Adipocyte (in vitro differentiated cells): Measurements from ENCODE around the gene RNF180.
"Not testable (repeated sequence)": the region's sequence is repeated elsewhere in the genome, so short reads cannot be mapped to it uniquely, and the experiment has no call there.

ENCODE experiments used
- DNase-seq: peaks from one replicate; pipeline ENCODE4 v3.0.0-alpha.2; 2015; ENCODE audit warnings: low read depth
- H3K27me3 ChIP-seq: replicated peaks from 2 replicates; pipeline ENCODE4 v1.7.0; 2013; ENCODE audit warnings: mild to moderate bottlenecking, low read length, moderate library complexity; ENCODE audit not compliant: control insufficient read depth, insufficient read depth
- H3K36me3 ChIP-seq: 2 replicates; pipeline ENCODE4 v1.7.0; 2013; ENCODE audit warnings: low read length, mild to moderate bottlenecking, moderate library complexity; ENCODE audit not compliant: control insufficient read depth, insufficient read depth, severe bottlenecking
- H3K4me1 ChIP-seq: 2 replicates; pipeline ENCODE4 v1.7.0; 2013; ENCODE audit warnings: mild to moderate bottlenecking, low read length, moderate library complexity; ENCODE audit not compliant: control insufficient read depth, insufficient read depth
- H3K4me3 ChIP-seq: 2 replicates; pipeline ENCODE4 v1.7.0; 2013; ENCODE audit warnings: mild to moderate bottlenecking, low read length, moderate library complexity
- H3K9ac ChIP-seq: 2 replicates; pipeline ENCODE4 v1.7.0; 2013; ENCODE audit warnings: mild to moderate bottlenecking, low read length, moderate library complexity
- H3K9me3 ChIP-seq: 2 replicates; pipeline ENCODE4 v1.7.0; 2013; ENCODE audit warnings: mild to moderate bottlenecking, low read length, moderate library complexity; ENCODE audit not compliant: control insufficient read depth

Gene RNF180

GRCh38 chr5:64213531-64213930 lies 47.9 kb downstream of the RNF180 start:
- Histone ChIP-seq H3K4me1 (peaks cover 11% of the 10 kb centered on the region), H3K36me3 (no peaks in the 10 kb centered on the region), H3K9ac (no peak overlapping the region), H3K4me3 (no peak overlapping the region), H3K27me3 (no peaks in the 10 kb centered on the region), H3K9me3 (no peaks in the 10 kb centered on the region)
- no peak for DNase-seq

- Histone ChIP-seq H3K9me3 (no peaks in the 10 kb centered on the region), H3K4me1 (peaks cover 11% of the 10 kb centered on the region), H3K4me3 (no peak overlapping the region), H3K9ac (no peak overlapping the region), H3K36me3 (no peaks in the 10 kb centered on the region), H3K27me3 (no peaks in the 10 kb centered on the region)
- DNase-seq, result no peak
Measured at GRCh38 chr5:64214132-64214531, 48.5 kb downstream of the RNF180 start.

GRCh38 chr5:64221911-64222310 lies 56.3 kb downstream of the RNF180 start:
- H3K4me1 ChIP-seq, result no peaks in the 10 kb centered on the region
- no peak overlapping the region for H3K9ac ChIP-seq
- no peaks in the 10 kb centered on the region for H3K36me3 ChIP-seq
- no peak for DNase-seq
- no peaks in the 10 kb centered on the region for H3K9me3 ChIP-seq
- H3K4me3 ChIP-seq, result no peak overlapping the region
- no peaks in the 10 kb centered on the region for H3K27me3 ChIP-seq

- not testable (repeated sequence) for H3K4me1 ChIP-seq, H3K9ac ChIP-seq, H3K9me3 ChIP-seq, H3K27me3 ChIP-seq, H3K4me3 ChIP-seq, H3K36me3 ChIP-seq, DNase-seq
Measured at GRCh38 chr5:64225286-64225981, 59.8 kb downstream of the RNF180 start.

DNA sequence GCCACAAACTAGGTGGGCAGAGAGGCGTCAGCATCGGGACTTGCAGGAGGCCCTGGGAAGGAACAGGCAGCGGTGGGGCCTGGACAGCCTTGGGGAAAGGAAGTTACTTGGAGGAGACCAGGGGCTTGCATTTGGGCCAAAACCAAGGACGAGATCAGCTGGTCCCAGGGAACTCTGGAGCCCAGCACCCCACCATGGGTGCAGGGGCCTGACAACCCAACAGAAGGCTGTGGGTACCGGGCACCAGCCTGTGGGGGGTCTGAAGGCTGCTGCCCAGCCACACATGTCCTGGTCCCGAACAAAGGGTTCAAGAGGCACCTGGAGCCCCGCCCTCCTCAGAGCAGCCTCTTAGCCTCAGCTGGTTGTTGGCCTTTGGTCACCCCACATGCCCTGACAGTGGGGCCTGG lies 61.5 kb downstream of the RNF180 start:
- not testable (repeated sequence) for H3K9ac ChIP-seq, H3K27me3 ChIP-seq, H3K9me3 ChIP-seq, DNase-seq, H3K4me1 ChIP-seq, H3K4me3 ChIP-seq, H3K36me3 ChIP-seq

- DNase-seq, result peak; percentile 81
- H3K27me3 ChIP-seq, result no peaks in the 10 kb centered on the region
- H3K36me3 ChIP-seq, result no peaks in the 10 kb centered on the region
- H3K4me3 ChIP-seq, result no peak overlapping the region
- no peaks in the 10 kb centered on the region for H3K4me1 ChIP-seq
- H3K9me3 ChIP-seq, result no peaks in the 10 kb centered on the region
- H3K9ac ChIP-seq, result no peak overlapping the region
Measured at GRCh38 chr5:64229163-64229774, 63.6 kb downstream of the RNF180 start.

DNA sequence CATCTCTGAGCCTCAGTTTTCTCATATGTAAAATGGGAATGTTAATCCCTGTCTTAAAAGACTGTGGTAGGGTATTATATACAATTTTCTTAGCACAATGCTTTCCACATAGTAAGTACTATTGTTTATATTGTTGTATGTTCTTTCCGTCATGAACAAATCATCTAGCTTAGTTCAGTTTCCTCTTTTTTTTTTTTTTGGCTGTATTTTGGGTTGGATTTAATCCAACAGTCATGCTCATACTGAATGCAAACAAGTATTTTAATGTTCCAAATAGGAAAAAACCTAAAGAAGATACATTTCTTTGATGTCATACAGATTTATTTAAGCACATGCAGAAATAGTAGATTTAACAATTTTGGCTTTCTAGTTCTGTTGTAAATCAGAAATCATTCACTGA lies 95.1 kb downstream of the RNF180 start:
- no peaks in the 10 kb centered on the region for H3K4me1 ChIP-seq
- DNase-seq, result no peak
- H3K9me3 ChIP-seq, result no peaks in the 10 kb centered on the region
- H3K36me3 ChIP-seq, result no peaks in the 10 kb centered on the region
- H3K4me3 ChIP-seq, result no peak overlapping the region
- no peaks in the 10 kb centered on the region for H3K27me3 ChIP-seq
- no peak overlapping the region for H3K9ac ChIP-seq

DNA sequence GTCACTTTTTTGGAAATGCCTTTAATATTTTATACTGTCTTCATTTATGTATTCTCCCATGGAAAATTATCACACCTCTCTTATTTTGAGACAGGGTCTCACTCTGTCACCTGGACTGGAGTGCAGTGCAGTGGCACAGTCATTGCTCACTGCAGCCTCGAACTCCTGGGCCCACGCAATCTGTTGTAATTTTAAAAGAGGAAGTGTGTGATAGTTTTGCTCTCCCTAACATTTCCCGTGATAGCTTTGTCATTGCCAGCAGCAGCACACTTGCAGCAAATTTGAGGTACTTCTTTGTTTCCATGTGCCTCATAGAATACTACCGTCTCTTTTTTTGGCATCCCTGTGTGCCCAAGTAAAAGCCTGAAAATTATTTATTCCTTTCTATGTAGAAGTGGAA lies 103.5 kb downstream of the RNF180 start:
- no peaks in the 10 kb centered on the region for H3K27me3 ChIP-seq
- no peaks in the 10 kb centered on the region for H3K9me3 ChIP-seq
- no peak overlapping the region for H3K4me3 ChIP-seq
- DNase-seq, result no peak
- no peaks in the 10 kb centered on the region for H3K4me1 ChIP-seq
- H3K36me3 ChIP-seq, result no peaks in the 10 kb centered on the region
- no peak overlapping the region for H3K9ac ChIP-seq

GRCh38 chr5:64273276-64273675 lies 107.6 kb downstream of the RNF180 start:
- H3K9ac ChIP-seq, result no peak overlapping the region
- H3K27me3 ChIP-seq, result no peaks in the 10 kb centered on the region
- peak; percentile 1 for DNase-seq
- no peaks in the 10 kb centered on the region for H3K9me3 ChIP-seq
- H3K4me3 ChIP-seq, result no peak overlapping the region
- no peaks in the 10 kb centered on the region for H3K36me3 ChIP-seq
- no peaks in the 10 kb centered on the region for H3K4me1 ChIP-seq

DNA sequence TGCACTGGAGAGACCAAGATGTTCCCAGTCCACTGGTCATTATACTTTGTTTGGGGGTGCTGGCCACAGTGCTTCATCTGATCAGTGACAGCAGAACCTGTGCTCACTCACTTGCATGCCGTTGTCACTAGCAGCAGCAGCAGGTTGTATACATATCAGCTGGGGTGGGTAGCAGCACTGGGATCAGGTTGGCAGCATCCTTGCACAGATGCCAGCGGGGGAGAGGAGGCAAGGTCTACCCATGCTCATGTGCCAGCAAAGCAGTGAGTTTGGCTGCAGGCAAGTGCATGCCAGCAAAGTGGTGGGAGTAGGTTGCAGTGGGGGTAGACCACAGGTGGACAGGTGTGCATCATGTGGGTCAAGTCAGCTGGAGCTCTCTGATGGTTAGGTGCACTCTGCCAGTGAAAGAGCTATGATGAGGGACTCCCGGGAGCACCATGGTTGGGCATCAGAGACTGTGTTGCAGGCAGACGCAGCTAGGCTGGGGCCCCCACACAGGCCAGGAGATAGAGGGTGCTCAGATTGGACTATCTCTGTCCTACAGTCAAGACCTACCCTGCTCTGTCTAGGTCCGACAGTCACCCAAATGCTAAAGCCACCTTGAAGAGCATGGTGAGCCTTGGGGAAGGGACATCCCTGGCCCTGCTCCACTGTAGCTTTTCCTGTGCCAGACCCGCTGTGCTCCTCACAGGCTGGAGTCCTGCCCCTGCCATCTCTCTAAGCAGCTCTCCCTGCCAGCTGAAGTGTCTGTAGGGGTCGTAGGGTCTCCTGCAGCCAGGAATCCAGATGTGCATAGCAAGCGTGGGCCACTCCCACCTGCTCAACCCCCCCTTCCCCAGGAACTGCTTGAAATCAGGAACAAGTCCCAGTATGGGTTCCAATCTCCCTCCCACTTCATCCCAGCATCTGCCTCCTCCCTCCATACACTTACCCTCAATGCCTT lies 119.8 kb downstream of the RNF180 start:
- Histone ChIP-seq H3K36me3 (no peaks in the 10 kb centered on the region), H3K27me3 (no peaks in the 10 kb centered on the region), H3K9ac (no peak overlapping the region), H3K4me3 (no peak overlapping the region), H3K4me1 (no peaks in the 10 kb centered on the region), H3K9me3 (peaks cover 32% of the 10 kb centered on the region)
- no peak for DNase-seq

GRCh38 chr5:64286381-64286780 lies 120.7 kb downstream of the RNF180 start:
- no peaks in the 10 kb centered on the region for H3K4me1 ChIP-seq
- H3K36me3 ChIP-seq, result no peaks in the 10 kb centered on the region
- no peak overlapping the region for H3K4me3 ChIP-seq
- no peak for DNase-seq
- no peak overlapping the region for H3K9ac ChIP-seq
- H3K27me3 ChIP-seq, result no peaks in the 10 kb centered on the region
- peaks cover 30% of the 10 kb centered on the region for H3K9me3 ChIP-seq
